IPS DF 19.7 (cell line): ENCODE results near the gene CALML3.
"Not testable (repeated sequence)": the region's sequence is repeated elsewhere in the genome, so short reads cannot be mapped to it uniquely, and the experiment has no call there.

Experiments used
- DNase-seq: peaks from one replicate; pipeline ENCODE4 v3.0.0-alpha.2; 2013; ENCODE audit warnings: low read depth, low spot score

CALML3 gene

GRCh38 chr10:5553400-5554170 lies 28.8 kb downstream of the CALML3 start:
- no peak for DNase-seq

GRCh38 chr10:5555021-5555510 lies 30.3 kb downstream of the CALML3 start:
- no peak for DNase-seq

- no peak for DNase-seq
These were observed 31.1 kb downstream of the CALML3 start for GRCh38 chr10:5555881-5556280.

- DNase-seq: no peak
These were observed 31.8 kb downstream of the CALML3 start for GRCh38 chr10:5556576-5556975.

- no peak for DNase-seq
These were observed 32.4 kb downstream of the CALML3 start for GRCh38 chr10:5557040-5557721.

GRCh38 chr10:5557799-5558771 lies 33.3 kb downstream of the CALML3 start:
- DNase-seq: no peak

- not testable (repeated sequence) for DNase-seq
These were observed 34.3 kb downstream of the CALML3 start for GRCh38 chr10:5559022-5559421.

DNA sequence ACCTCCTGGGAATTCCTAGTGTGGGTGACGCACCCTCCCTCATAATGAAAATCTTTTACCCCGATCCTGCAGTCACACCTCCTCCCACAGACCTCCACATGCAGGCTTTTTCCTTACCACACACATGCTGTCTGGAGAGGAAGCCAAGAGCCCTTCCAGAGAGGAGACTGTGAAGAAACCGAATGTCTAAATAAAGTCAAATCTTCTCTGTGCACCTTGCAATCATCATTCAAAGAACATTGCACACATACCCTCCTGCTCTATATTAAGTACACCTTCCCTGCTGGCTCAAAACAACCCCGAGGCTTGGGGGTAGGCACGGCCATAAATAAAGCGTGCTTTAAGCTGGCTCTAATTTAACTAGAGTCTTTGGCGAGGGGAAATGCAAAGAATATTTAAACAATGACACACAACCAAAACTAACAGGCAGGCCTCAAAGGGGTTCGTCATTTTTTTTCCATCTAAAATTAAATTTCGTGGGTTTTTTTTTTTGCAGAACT lies 34.9 kb downstream of the CALML3 start:
- no peak for DNase-seq

DNA sequence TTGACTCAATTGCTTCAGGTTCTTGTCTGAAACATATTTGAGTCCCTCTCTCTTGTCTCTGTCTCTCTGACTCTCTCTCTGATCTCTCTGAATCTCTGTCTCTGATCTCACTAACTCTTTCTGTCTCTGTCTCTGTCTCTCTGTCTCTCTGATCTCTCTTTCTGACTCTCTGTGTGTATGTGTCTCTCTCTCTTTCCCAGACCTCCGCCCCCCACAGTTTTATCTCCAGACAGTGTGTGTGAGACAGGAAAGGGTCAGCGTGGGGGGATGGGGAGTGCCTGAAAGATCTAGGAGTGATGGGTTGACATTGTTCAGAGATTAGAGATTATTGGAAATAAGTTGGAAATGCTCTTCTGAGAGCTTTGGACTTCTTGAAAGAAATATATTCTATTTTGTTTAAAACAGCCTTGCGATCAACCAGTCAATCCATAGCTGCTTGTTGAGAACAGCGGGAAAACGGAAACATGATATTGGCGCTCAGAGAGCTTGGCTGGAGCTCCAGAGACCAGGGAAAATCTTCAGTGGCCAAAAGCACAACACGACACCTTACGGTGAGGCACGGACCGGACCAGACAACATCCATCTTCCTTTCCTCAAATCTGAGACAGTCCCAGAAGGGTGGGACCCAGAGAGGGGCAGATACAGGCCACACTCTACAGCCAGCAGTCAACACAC lies 35.5 kb downstream of the CALML3 start:
- DNase-seq: no peak

DNA sequence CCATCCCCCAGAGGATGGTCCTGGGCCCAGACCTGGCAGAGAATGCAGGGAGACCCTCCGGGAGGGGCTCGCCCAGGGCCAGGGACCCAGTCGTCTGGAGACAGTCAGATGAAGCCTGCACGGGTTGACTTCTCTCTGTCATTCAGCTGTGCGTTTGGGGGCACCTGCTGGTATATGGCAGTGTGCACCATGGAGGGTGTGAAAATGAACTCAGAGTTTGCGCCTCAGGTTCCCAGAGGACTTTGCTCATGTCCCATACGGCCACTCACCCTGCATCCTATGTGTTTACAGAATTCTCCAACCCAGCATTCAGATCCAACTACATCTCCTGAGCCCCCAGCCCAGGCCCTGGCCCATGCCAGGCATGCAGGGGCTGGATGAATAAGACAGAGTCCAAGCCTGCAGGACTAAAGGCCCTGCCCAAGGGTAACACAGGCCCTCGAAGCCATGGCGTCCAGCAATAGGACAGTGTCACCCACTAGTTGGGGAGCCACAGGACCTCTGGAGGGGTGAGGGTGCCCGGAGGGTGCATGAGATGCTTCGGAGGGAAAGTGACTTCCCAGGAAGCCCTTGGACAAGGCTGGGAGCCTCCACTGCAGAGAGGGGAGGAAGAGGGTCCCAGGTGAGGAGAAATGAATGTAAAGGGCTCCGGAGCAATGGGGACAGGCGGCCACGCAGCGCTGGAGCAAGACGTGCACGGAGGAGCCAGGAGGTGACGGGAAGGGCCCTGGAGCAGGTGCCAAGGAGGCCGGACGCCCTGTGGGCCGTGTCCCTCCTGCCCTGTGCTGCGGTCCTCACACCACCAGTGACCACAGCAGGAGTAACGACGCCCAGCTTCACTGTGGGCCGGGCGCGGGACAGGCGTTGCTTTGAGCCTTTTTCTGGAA lies 36.3 kb downstream of the CALML3 start:
- DNase-seq: no peak

DNA sequence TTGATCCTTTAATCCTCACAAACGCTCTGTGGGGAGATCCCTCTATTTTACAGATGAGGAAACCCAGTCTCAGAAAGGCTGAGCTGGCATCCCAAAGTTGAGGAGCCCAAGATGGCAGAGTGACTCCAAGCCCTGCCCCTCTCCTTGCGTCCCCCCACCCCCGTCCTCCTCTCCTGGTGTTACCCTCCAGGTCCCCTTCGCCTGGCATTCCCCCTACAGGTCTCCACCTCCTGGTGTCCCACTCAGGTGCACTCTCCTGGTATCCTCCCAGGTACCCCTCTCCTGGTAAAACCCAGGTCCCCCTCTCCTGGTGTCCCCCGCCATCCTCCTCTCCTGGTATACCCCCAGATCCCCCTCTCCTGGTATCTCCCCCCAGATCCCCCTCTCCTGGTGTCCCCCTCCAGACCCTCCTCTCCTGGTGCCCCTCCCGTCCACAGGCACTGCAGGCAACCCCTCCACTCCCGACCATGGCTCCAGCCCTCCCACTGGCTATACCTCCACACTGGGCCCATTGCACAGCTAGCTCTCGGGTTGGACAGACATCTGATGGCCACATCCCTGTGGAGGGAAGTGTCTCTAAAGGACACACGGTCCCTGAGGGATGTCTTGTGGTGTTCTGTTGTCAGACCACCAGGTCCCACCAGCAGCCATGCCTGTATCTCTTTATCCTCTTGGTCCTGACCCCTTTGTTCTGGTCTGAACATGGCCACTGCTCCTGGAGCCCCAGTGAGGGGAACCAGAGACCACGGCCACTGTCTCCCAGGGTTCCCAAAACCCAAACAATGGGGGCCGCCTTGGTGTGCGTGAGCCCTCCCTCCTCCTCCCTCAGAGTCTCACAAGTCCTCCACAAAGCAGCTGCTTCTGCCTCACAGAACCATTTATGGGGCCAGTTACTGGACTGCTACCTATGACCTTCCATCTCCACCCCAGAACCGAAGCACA lies 37.2 kb downstream of the CALML3 start:
- DNase-seq: no peak

GRCh38 chr10:5563321-5563961 lies 38.7 kb downstream of the CALML3 start:
- no peak for DNase-seq

GRCh38 chr10:5563991-5564536 lies 39.3 kb downstream of the CALML3 start:
- no peak for DNase-seq

GRCh38 chr10:5564537-5565204 lies 39.9 kb downstream of the CALML3 start:
- no peak for DNase-seq

DNA sequence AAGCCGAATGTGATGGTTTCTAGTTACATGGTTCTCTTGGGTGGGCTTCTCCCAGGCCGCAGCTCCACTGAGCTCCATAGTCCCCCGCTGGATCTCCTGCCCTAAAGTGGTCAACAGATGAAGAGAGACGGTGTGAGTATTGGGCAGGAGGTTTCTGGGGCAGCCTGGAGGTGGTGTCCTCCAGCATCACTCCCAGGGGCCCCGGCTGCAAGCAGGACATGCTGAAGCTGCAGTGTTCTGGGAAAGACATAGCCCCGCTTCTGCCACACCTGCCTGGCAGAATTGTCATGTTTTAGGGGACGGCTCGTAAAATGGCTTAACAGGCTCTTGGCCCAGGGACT lies 40.4 kb downstream of the CALML3 start:
- no peak for DNase-seq

- no peak for DNase-seq
These were observed 41.2 kb downstream of the CALML3 start for GRCh38 chr10:5565671-5566581.

- DNase-seq: no peak
These were observed 41.9 kb downstream of the CALML3 start for GRCh38 chr10:5566614-5567013.
